ENCODE data around the gene KYNU.

GRCh38 chr2:142915502-142915901, 38.0 kb downstream of the KYNU start:
- TF ChIP-seq CTCF (IDR thresholded peaks at IDR 0.05) (no peak), POLR2AphosphoS5 (IDR thresholded peaks at IDR 0.05) (no peak), POLR2A (IDR thresholded peaks at IDR 0.05) (no peak)
